Fibroblast of mammary gland (primary cell): ENCODE results near the gene BCL2L12.

Source experiments
- DNase-seq: peaks from one replicate; pipeline ENCODE4 v3.0.0-alpha.2; 2010; ENCODE audit warnings: low read depth
- H3K4me3 ChIP-seq: 2 replicates; pipeline ENCODE4 v1.5.1; 2011; ENCODE audit warnings: low read depth, mild to moderate bottlenecking, low read length, moderate library complexity; ENCODE audit not compliant: control insufficient read depth
- TF ChIP-seq, protein P1 (sequence below): conservative IDR thresholded peaks from 2 replicates; pipeline ENCODE4 v1.5.1; 2011; ENCODE audit warnings: low read depth, low read length, inconsistent platforms; ENCODE audit not compliant: control insufficient read depth, insufficient read depth

Gene BCL2L12

DNA sequence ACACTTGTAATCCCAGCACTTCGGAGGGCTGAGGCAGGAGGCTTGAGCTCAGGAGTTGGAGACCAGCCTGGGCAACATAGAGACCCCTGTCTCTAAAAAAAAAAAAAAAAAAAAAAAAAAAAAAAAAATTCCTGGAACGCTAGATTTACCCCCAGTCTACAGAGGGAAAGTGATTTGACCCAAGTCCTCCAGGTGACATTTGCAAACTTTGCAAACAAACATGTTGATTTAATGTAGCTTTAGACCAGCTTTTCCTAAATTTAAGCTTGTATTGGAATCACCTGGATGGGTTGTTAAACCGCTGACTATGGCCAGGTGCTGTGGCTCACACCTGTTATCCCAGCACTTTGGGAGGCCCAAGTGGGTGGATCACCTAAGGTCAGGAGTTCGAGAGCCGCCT, 33.6 kb downstream of the BCL2L12 start:
- TF ChIP-seq, protein P1, sequence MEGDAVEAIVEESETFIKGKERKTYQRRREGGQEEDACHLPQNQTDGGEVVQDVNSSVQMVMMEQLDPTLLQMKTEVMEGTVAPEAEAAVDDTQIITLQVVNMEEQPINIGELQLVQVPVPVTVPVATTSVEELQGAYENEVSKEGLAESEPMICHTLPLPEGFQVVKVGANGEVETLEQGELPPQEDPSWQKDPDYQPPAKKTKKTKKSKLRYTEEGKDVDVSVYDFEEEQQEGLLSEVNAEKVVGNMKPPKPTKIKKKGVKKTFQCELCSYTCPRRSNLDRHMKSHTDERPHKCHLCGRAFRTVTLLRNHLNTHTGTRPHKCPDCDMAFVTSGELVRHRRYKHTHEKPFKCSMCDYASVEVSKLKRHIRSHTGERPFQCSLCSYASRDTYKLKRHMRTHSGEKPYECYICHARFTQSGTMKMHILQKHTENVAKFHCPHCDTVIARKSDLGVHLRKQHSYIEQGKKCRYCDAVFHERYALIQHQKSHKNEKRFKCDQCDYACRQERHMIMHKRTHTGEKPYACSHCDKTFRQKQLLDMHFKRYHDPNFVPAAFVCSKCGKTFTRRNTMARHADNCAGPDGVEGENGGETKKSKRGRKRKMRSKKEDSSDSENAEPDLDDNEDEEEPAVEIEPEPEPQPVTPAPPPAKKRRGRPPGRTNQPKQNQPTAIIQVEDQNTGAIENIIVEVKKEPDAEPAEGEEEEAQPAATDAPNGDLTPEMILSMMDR = no peak
- no peak for DNase-seq
- H3K4me3 ChIP-seq = no peak overlapping the region

GRCh38 chr19:49700563-49700962, 34.8 kb downstream of the BCL2L12 start:
- TF ChIP-seq, protein P1 = no peak
- DNase-seq = no peak

DNA sequence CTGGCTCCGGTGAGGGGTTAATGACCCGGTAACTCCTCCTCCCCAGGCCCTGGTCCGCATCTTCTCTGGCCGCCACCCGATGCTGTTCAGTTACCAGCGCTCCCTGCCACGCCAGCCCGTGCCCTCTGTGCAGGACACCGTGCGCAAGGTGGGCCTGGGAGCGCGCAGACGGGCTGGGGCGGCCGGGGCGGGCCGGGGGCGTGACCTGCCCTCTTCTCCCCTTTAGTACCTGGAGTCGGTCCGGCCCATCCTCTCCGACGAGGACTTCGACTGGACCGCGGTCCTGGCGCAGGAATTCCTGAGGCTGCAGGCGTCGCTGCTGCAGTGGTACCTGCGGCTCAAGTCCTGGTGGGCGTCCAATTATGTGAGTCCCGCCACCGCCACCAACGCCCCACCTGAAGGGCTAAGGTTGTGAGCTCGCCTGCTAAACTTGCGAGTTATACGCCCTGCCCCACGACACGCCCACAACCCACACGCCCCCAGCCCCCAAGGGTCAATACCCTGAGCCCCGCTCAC, 35.6 kb downstream of the BCL2L12 start:
- TF ChIP-seq, protein P1 = no peak
- no peak for DNase-seq

More at GRCh38 chr19:49700563-49700962, 34.8 kb downstream of the BCL2L12 start:
- H3K4me3 ChIP-seq = no peak overlapping the region

DNA sequence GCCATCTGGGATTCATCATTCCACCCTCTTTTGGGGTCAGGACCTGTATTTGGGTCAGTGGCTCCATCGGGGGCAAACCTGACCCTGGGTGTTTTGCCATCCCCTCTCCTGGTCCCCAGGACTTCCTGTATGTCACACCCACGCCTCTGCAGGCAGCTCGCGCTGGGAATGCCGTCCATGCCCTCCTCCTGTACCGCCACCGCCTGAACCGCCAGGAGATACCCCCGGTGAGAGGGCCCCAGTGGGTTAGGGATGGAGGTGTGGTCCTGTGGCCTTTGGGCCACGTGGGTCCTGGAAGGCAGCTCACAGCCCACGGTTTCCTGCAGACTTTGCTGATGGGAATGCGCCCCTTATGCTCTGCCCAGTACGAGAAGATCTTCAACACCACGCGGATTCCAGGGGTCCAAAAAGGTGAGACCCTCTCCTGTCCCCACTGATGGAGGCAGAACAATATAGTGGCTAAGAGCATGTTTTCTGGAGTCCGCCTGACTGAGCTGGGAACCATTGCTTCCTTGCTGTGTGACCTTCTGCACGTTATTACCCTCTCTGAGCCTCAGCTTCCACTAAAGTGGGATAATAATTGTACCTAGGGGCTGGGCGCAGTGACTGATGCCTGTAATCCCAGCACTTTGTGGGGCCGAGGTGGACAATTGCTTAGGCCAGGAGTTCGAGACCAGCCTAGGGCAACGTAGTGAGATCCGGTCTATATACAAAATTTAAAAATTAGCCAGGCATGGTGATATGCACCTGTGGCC, 39.3 kb downstream of the BCL2L12 start:
- TF ChIP-seq, protein P1 = no peak
- H3K4me3 ChIP-seq = no peak overlapping the region
- DNase-seq = no peak

More for the DNA sequence above, 35.6 kb downstream of the BCL2L12 start:
- no peak overlapping the region for H3K4me3 ChIP-seq

DNA sequence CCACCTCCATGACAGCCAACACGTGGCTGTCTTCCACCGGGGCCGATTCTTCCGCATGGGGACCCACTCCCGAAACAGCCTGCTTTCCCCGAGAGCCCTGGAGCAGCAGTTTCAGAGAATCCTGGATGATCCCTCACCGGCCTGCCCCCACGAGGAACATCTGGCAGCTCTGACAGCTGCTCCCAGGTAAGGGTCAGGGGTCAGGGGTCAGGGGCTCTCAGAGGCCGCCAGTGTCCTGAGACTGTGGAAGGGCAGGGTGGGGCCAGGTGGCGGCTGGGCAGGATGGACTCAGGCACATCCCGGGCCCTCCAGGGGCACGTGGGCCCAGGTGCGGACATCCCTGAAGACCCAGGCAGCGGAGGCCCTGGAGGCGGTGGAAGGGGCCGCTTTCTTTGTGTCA, 40.2 kb downstream of the BCL2L12 start:
- TF ChIP-seq, protein P1 = no peak
- no peak for DNase-seq
- H3K4me3 ChIP-seq = no peak overlapping the region

DNA sequence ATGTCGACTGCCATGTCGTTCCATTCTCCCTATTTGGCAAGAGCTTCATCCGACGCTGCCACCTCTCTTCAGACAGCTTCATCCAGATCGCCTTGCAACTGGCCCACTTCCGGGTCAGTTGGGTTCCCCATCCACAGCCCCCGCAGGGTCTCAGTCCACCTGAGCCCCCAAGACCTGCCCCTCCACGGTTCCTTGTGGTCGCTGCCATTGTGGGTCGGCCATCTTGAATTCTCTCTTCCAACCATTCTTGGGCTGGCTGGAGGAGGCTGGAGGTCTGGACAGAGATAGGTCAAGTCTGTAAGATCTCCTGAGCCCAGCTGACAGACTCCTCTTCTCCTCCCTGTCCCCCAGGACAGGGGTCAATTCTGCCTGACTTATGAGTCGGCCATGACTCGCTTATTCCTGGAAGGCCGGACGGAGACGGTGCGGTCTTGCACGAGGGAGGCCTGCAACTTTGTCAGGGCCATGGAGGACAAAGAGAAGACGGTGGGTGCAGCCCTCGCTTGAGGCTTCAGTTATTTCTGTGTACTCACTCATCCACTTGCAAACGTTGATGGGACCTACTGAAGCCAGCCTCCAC, 44.7 kb downstream of the BCL2L12 start:
- peak; percentile 92 for DNase-seq

More for the DNA sequence above, 44.7 kb downstream of the BCL2L12 start:
- TF ChIP-seq, protein P1 = no peak
- H3K4me3 ChIP-seq = no peak overlapping the region
